HepG2 (cell line): Measurements from ENCODE around the gene NAE1. TPM values are rescaled to one million over a fixed set of nuclear protein-coding genes. Genes with fewer than 3 reads are reported as not detected.

ENCODE experiments used
- CEBPZ ChIP-seq: IDR thresholded peaks from 2 replicates; pipeline ENCODE4 v1.6.1; 2012; ENCODE audit warnings: low read length, improper control_type of control experiment
- ESRRA ChIP-seq: sonication (generic); formaldehyde crosslinking; IDR thresholded peaks from 2 replicates; pipeline ENCODE4 v1.5.1; 2020; ENCODE audit warnings: mild to moderate bottlenecking, low read depth, missing genetic modification reagents
- FOXA3 ChIP-seq: IDR thresholded peaks from 2 replicates; pipeline ENCODE4 v1.6.1; 2016; ENCODE audit warnings: missing genetic modification reagents, missing compliant biosample characterization
- IKZF4 ChIP-seq: sonication (generic); formaldehyde crosslinking; IDR thresholded peaks from 2 replicates; pipeline ENCODE4 v1.5.1; 2020; ENCODE audit warnings: borderline replicate concordance, mild to moderate bottlenecking, low read depth, missing genetic modification reagents; ENCODE audit errors: not compliant biosample characterization
- MATR3 ChIP-seq: sonication (generic); formaldehyde crosslinking; IDR thresholded peaks from 2 replicates; pipeline ENCODE4 v1.4.0; 2020; ENCODE audit warnings: missing genetic modification reagents
- NR1H2 ChIP-seq: sonication (generic); formaldehyde crosslinking; IDR thresholded peaks from 2 replicates; pipeline ENCODE4 v1.8.1; 2022; ENCODE audit warnings: low read depth, missing genetic modification reagents, borderline replicate concordance
- SIX1 ChIP-seq: sonication (generic); formaldehyde crosslinking; IDR thresholded peaks from 2 replicates; pipeline ENCODE4 v1.4.0; 2020; ENCODE audit warnings: missing genetic modification reagents, borderline replicate concordance
- SNAPC2 ChIP-seq: sonication (generic); formaldehyde crosslinking; IDR thresholded peaks from 2 replicates; pipeline ENCODE4 v1.8.1; 2022; ENCODE audit warnings: mild to moderate bottlenecking, missing genetic modification reagents
- SRSF9 ChIP-seq: fragments of 200-400 bp; formaldehyde crosslinking; IDR thresholded peaks from 2 replicates; pipeline ENCODE4 v1.6.1; 2018; ENCODE audit warnings: borderline replicate concordance, mild to moderate bottlenecking, low read depth, low read length; ENCODE audit not compliant: insufficient read depth, poor library complexity, severe bottlenecking
- TOPORS ChIP-seq: sonication (generic); formaldehyde crosslinking; IDR thresholded peaks from 2 replicates; pipeline ENCODE4 v1.8.0; 2023; ENCODE audit warnings: mild to moderate bottlenecking, missing genetic modification reagents
- ZFP91 ChIP-seq: sonication (generic); formaldehyde crosslinking; IDR thresholded peaks from 2 replicates; pipeline ENCODE4 v1.9.0; 2022; ENCODE audit warnings: missing genetic modification reagents, mild to moderate bottlenecking, borderline replicate concordance
- ZNF333 ChIP-seq: sonication (generic); formaldehyde crosslinking; IDR thresholded peaks from 2 replicates; pipeline ENCODE4 v1.4.0; 2020; ENCODE audit warnings: mild to moderate bottlenecking, missing genetic modification reagents, borderline replicate concordance
- ZNF646 ChIP-seq: sonication (generic); formaldehyde crosslinking; IDR thresholded peaks from 2 replicates; pipeline ENCODE4 v1.9.0; 2021; ENCODE audit warnings: mild to moderate bottlenecking, missing genetic modification reagents
- ZNF784 ChIP-seq: sonication (generic); formaldehyde crosslinking; IDR thresholded peaks from 2 replicates; pipeline ENCODE4 v1.5.1; 2020; ENCODE audit warnings: missing genetic modification reagents, mild to moderate bottlenecking, borderline replicate concordance
- polyA plus RNA-seq, 8 experiments: library from polyadenylated mRNA; depleted of rRNA in 3 of 8; stranded (reverse) in 7 of 8; unstranded in 1 of 8; fragments of >200 nt; fragmentation: Illumina TruSeq in 4 of 8; extraction: Trizol in 4 of 8; gene quantifications; 2 replicates each; pipeline versions ENCODE4 v1.2.1 to v1.2.3, GENCODE V29; 2011 to 2016; ENCODE audit warnings: low read depth in 4 of 8, missing spikeins in 1 of 8, mixed read lengths in 1 of 8; ENCODE audit not compliant: insufficient read depth in 1 of 8
- total RNA-seq, 5 experiments: library from RNA; depleted of rRNA; stranded (reverse); fragments of >200 nt; fragmentation: Illumina TruSeq; extraction: Trizol; gene quantifications; 2 replicates each; pipeline ENCODE4 v1.2.3, GENCODE V29; 2016; ENCODE audit warnings: low read depth in 1 of 5

NAE1 gene
- total and polyA plus RNA-seq, 2 of the 13 experiments (the other 11 are each of a cell fraction or from before 2014, with no cell fraction given): 95.7 to 206 TPM

GRCh38 chr16:66830422-66831404 lies at the start of gene NAE1 (continued):
- TF ChIP-seq ZNF646 (CRISPR knock-in tag) (no peak), ESRRA (peak; percentile 69), NR1H2 (peak; percentile 50; the same call in 1 of the 2 replicates), MATR3 (CRISPR knock-in tag) (no peak), SNAPC2 (CRISPR knock-in tag) (no peak), TOPORS (CRISPR knock-in tag) (peak; percentile 47; the same call in 1 of the 2 replicates), IKZF4 (CRISPR knock-in tag) (peak; percentile 83), SRSF9 (no peak), FOXA3 (CRISPR knock-in tag) (peak; percentile 22; the same call in 1 of the 2 replicates), ZNF333 (CRISPR knock-in tag) (peak; percentile 98; the same call in 1 of the 2 replicates), SIX1 (CRISPR knock-in tag) (no peak; the same call in 1 of the 2 replicates), CEBPZ (no peak), ZFP91 (peak; percentile 93), ZNF784 (CRISPR knock-in tag) (peak; percentile 55; the same call in 1 of the 2 replicates)
